GM18909 (cell line): ENCODE data around the gene GRIA4.

Source experiments
- ATAC-seq: cut with Tn5 transposase; IDR thresholded peaks from one replicate; pipeline ENCODE4 v1.9.1; 2021; ENCODE audit warnings: mild to moderate bottlenecking; ENCODE audit not compliant: unreplicated experiment, poor library complexity

Gene GRIA4

GRCh38 chr11:105609832-105610781 lies at the start of gene GRIA4:
Gene GRIA4 (plus strand): TSS chr11:105610073. CDS start chr11:105610998, 925 bp downstream.
- no peak for ATAC-seq

GRCh38 chr11:105573091-105573490 lies 36.8 kb upstream of the GRIA4 start:
- ATAC-seq: no peak

GRCh38 chr11:105574974-105575373 lies 34.9 kb upstream of the GRIA4 start:
- ATAC-seq: no peak

GRCh38 chr11:105577641-105578040 lies 32.2 kb upstream of the GRIA4 start:
- no peak for ATAC-seq

- ATAC-seq: no peak
Measured at GRCh38 chr11:105579111-105579510, 30.8 kb upstream of the GRIA4 start.

GRCh38 chr11:105582497-105582896 lies 27.4 kb upstream of the GRIA4 start:
- no peak for ATAC-seq

GRCh38 chr11:105588001-105588400 lies 21.9 kb upstream of the GRIA4 start:
- no peak for ATAC-seq

- ATAC-seq: no peak
Measured at GRCh38 chr11:105589346-105589745, 20.5 kb upstream of the GRIA4 start.

- no peak for ATAC-seq
Measured at GRCh38 chr11:105592035-105592434, 17.8 kb upstream of the GRIA4 start.

- ATAC-seq: no peak
Measured at GRCh38 chr11:105598371-105598770, 11.5 kb upstream of the GRIA4 start.

GRCh38 chr11:105603156-105603555 lies 6.7 kb upstream of the GRIA4 start:
- ATAC-seq: no peak

- ATAC-seq: peak; percentile 78
Measured at GRCh38 chr11:105609341-105609781, 512 bp upstream of the GRIA4 start.

GRCh38 chr11:105610871-105611571 lies 1.1 kb downstream of the GRIA4 start:
- no peak for ATAC-seq

GRCh38 chr11:105611572-105612441 lies 1.9 kb downstream of the GRIA4 start:
- no peak for ATAC-seq

GRCh38 chr11:105612771-105613170 lies 2.9 kb downstream of the GRIA4 start:
- ATAC-seq: no peak

- ATAC-seq: no peak
Measured at GRCh38 chr11:105613183-105613582, 3.3 kb downstream of the GRIA4 start.

GRCh38 chr11:105618343-105618955 lies 8.6 kb downstream of the GRIA4 start:
- ATAC-seq: no peak

GRCh38 chr11:105619556-105619955 lies 9.7 kb downstream of the GRIA4 start:
- ATAC-seq: no peak

- ATAC-seq: no peak
Measured at GRCh38 chr11:105622016-105622415, 12.1 kb downstream of the GRIA4 start.

GRCh38 chr11:105632316-105632715 lies 22.4 kb downstream of the GRIA4 start:
- ATAC-seq: no peak
